Measurements from ENCODE around the gene EIF4B. TPM values are rescaled to one million over a fixed set of nuclear protein-coding genes. Genes with fewer than 3 reads are reported as not detected.

EIF4B gene
- total and polyA plus RNA-seq, 2 of the 13 experiments (the other 11 are each of a cell fraction or from before 2014, with no cell fraction given) = 416 to 548 TPM

DNA sequence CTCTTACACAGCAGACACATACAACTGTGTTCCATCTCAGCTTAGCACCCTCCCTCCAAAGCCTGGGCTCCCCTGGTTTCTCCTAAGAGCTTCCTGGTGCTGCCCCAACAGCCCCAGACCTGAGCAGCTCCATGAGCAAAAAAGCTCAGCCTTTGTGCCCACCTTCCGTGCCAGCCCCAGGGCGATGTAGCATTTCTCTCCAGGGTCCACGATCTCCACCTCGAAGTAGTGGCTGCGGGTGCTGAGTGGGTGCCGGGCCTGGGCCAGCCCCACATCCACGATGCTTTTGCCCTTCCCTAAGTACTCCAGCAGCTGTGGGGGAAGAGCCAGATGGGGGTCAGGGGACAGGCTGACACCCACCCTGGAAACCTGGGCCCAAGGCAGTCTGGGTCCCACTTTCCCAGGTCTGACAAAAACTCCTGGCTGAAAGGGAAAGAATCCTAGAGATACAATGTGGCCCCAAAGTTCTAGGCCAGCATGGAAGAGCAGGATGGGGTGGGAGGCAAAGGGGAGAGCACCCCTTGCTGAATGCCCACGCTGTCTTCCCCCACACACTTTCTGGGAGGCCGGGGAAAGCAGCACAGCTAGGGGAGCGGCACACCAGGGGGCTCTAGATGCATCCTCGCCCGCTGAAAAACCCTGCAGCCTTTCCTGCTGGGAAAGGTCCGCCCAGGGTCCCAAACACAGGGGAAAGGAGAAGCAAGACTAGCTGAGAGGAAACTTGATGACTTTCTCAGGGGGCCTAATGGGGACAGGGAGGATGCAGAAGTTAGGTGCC is 61.9 kb downstream of the EIF4B start (continued):
- TF ChIP-seq, protein P1, sequence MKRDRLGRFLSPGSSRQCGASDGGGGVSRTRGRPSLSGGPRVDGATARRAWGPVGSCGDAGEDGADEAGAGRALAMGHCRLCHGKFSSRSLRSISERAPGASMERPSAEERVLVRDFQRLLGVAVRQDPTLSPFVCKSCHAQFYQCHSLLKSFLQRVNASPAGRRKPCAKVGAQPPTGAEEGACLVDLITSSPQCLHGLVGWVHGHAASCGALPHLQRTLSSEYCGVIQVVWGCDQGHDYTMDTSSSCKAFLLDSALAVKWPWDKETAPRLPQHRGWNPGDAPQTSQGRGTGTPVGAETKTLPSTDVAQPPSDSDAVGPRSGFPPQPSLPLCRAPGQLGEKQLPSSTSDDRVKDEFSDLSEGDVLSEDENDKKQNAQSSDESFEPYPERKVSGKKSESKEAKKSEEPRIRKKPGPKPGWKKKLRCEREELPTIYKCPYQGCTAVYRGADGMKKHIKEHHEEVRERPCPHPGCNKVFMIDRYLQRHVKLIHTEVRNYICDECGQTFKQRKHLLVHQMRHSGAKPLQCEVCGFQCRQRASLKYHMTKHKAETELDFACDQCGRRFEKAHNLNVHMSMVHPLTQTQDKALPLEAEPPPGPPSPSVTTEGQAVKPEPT (CRISPR knock-in tag; IDR thresholded peaks at IDR 0.05; ENCODE audit: low read depth) = no peak
- no peak for TF ChIP-seq HBP1 (CRISPR knock-in tag; IDR thresholded peaks at IDR 0.05; ENCODE audit: low read depth)
- no peak for TF ChIP-seq TP53 (CRISPR knock-in tag; conservative IDR thresholded peaks at IDR 0.05)
- TF ChIP-seq TBX3 (IDR thresholded peaks at IDR 0.05; ENCODE audit: borderline replicate concordance) = no peak
- no peak for TF ChIP-seq ZBTB1 (CRISPR knock-in tag; IDR thresholded peaks at IDR 0.05; ENCODE audit: borderline replicate concordance)
- TF ChIP-seq ELF4 (CRISPR knock-in tag; IDR thresholded peaks at IDR 0.05; ENCODE audit: borderline replicate concordance) = no peak
- TF ChIP-seq SOX6 (IDR thresholded peaks at IDR 0.05) = no peak
- no peak for TF ChIP-seq SOX6 (CRISPR knock-in tag; IDR thresholded peaks at IDR 0.05)
